Measurements from ENCODE around the gene ZDHHC23.
A peak's percentile ranks its signal among the peaks of the same experiment; 100 is the strongest.

Gene ZDHHC23

GRCh38 chr3:113947372-113948014 lies at the start of gene ZDHHC23:
Gene ZDHHC23 (plus strand): TSS chr3:113948013. CDS start chr3:113948803, 790 bp downstream.
- Mint-ChIP-seq H3K36me3 (peaks cover 5% of the 10 kb centered on the region in 2 donors), H3K4me1 (peaks cover 9 to 15% of the 10 kb centered on the region in 2 donors), H3K9me3 (no peaks in the 10 kb centered on the region), H3K27ac (peak within 1 kb of the TSS; percentile 89), H3K27me3 (peaks cover 0 to 4% of the 10 kb centered on the region in 2 donors), H3K4me3 (peak within 1 kb of the TSS; percentile 84 to 85)
- DNase-seq (peak; percentile 56), ATAC-seq (replicated peaks) (peak; percentile 77 to 79)

DNA sequence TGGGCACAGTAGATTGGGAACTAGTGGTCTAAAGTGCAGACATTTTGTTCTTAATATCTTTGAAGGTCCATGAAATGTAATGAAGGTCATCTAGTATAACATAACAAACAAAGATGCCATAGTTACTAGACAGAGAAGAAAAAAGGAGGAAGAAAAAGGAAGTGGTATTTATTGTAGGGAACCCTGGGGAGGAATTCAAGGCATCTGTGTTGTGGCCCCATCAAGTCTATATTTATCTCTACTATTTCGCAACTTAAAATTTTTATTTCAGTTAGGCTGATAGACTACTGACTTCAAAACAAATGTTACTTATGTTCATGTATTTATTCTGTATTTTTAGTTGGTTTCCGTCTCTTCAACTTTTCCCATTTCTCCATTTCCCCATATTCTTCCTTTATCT lies 48.9 kb upstream of the ZDHHC23 start:
- Mint-ChIP-seq H3K4me1 (no peaks in the 10 kb centered on the region), H3K27me3 (no peaks in the 10 kb centered on the region)
- no peak for ATAC-seq (replicated peaks)

GRCh38 chr3:113906568-113907140 lies 41.2 kb upstream of the ZDHHC23 start:
- Mint-ChIP-seq H3K4me3 (no peak overlapping the region), H3K4me1 (no peaks in the 10 kb centered on the region)
- no peak for ATAC-seq (replicated peaks)

More for the DNA sequence above, 48.9 kb upstream of the ZDHHC23 start:
- Mint-ChIP-seq H3K4me3 (no peak overlapping the region), H3K9me3 (no peaks in the 10 kb centered on the region), H3K27ac (no peak overlapping the region), H3K36me3 (no peaks in the 10 kb centered on the region)
- DNase-seq = no peak

DNA sequence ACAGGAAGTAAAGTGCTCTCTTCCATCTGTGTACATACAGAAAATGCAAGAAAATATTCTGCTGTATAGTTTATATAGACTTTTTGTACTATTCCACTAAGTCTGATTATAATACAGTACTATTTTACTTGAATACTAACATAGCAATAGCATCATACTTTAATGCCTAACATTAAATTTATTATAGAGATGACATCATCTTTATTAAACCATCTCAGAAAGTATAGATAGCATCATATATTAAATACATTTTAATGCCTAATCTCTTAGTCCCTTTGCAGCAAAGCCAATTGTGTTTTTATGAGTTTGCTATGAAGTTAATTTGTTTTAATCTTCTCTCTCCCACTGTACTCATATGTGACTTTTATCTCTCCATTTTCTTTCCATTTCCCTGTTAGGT lies 39.7 kb upstream of the ZDHHC23 start:
- Mint-ChIP-seq H3K4me3 (no peak overlapping the region), H3K36me3 (no peaks in the 10 kb centered on the region), H3K27me3 (no peaks in the 10 kb centered on the region), H3K9me3 (no peaks in the 10 kb centered on the region), H3K27ac (no peak overlapping the region), H3K4me1 (no peaks in the 10 kb centered on the region)
- DNase-seq = no peak
- ATAC-seq (replicated peaks) = no peak

More at GRCh38 chr3:113906568-113907140, 41.2 kb upstream of the ZDHHC23 start:
- Mint-ChIP-seq H3K9me3 (no peaks in the 10 kb centered on the region), H3K27me3 (no peaks in the 10 kb centered on the region), H3K36me3 (no peaks in the 10 kb centered on the region), H3K27ac (no peak overlapping the region)
- no peak for DNase-seq

GRCh38 chr3:113910966-113911365 lies 36.8 kb upstream of the ZDHHC23 start:
- Mint-ChIP-seq H3K27me3 (no peaks in the 10 kb centered on the region), H3K4me3 (no peak overlapping the region), H3K4me1 (no peaks in the 10 kb centered on the region), H3K36me3 (no peaks in the 10 kb centered on the region), H3K9me3 (no peaks in the 10 kb centered on the region), H3K27ac (no peak overlapping the region)
- DNase-seq (no peak), ATAC-seq (replicated peaks) (no peak)

DNA sequence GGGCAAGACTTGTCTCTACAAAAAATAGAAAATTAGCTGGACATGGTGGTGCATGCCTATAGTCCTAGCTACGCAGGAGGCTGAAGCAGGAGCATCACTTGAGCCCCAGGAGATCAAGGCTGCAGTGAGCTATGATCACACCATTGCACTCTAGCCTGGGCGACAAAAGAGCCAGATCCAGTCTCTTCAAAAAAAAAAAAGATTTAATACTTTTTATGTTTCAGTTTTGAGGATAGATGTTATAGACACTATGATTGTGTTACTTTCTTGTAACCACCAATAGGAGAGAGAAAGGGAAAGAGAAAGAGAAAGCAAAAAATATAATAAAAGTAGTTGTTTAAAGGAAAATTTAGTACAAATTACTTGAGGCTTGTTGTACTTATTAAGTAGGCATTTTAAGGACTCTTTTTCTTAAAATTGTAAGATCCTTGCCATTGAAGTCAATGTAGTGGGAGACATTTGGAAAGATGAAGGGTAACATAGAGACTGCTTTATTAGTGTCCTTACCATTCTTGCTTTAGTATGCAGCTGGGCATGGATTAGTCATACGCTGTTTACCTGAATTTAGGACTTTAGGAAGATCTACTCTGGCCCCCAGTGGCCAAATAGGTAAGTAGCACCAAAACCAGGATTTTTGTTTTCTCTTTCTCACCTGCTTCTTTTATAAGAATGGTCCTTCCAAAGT lies 35.1 kb upstream of the ZDHHC23 start:
- H3K9me3 Mint-ChIP-seq = no peaks in the 10 kb centered on the region
- no peak overlapping the region for H3K4me3 Mint-ChIP-seq
- no peaks in the 10 kb centered on the region for H3K27me3 Mint-ChIP-seq
- no peak overlapping the region for H3K27ac Mint-ChIP-seq
- ATAC-seq (replicated peaks) (peak; percentile 74 to 93), DNase-seq (peak; percentile 18)
- no peaks in the 10 kb centered on the region for H3K4me1 Mint-ChIP-seq
- H3K36me3 Mint-ChIP-seq = no peaks in the 10 kb centered on the region

- H3K27ac Mint-ChIP-seq = no peak overlapping the region
- no peaks in the 10 kb centered on the region for H3K36me3 Mint-ChIP-seq
- no peak for ATAC-seq (replicated peaks)
- H3K27me3 Mint-ChIP-seq = no peaks in the 10 kb centered on the region
- no peak for DNase-seq
- no peaks in the 10 kb centered on the region for H3K4me1 Mint-ChIP-seq
- no peaks in the 10 kb centered on the region for H3K9me3 Mint-ChIP-seq
- H3K4me3 Mint-ChIP-seq = no peak overlapping the region
Observed at GRCh38 chr3:113914646-113915045, 33.2 kb upstream of the ZDHHC23 start.

DNA sequence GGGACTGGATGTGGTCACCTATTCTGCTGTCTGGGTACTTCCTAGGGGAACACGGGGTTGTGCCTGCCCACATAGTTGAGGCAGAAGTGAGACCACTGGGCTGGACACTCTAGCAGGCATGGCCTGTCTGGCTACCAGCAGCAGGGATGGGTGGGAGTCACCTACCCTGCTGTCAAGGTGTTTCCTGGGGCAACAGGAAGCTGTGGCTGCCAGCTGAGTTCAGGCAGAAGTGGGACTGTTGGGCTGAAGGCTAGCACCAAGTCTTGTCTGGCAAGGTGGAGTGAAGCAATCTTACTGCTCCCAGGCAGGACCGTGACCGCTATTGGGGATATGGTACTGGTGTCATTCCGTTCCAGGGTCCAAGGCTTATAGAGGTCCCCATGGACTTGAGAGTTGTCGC lies 20.3 kb upstream of the ZDHHC23 start:
- Mint-ChIP-seq H3K27ac (peak overlapping the region; percentile 68), H3K9me3 (peaks cover 18 to 21% of the 10 kb centered on the region in 2 donors), H3K36me3 (peaks cover 0 to 16% of the 10 kb centered on the region in 2 donors), H3K4me1 (peaks cover 0 to 2% of the 10 kb centered on the region in 2 donors), H3K27me3 (no peaks in the 10 kb centered on the region), H3K4me3 (no peak overlapping the region)
- ATAC-seq (replicated peaks) (peak in 1 of 2 donors; percentile 23), DNase-seq (no peak)

- peak overlapping the region; percentile 89 for H3K27ac Mint-ChIP-seq
- no peak for DNase-seq
- H3K27me3 Mint-ChIP-seq = peaks cover 0 to 4% of the 10 kb centered on the region in 2 donors
- H3K9me3 Mint-ChIP-seq = no peaks in the 10 kb centered on the region
- peak overlapping the region; percentile 84 to 85 for H3K4me3 Mint-ChIP-seq
- no peak for ATAC-seq (replicated peaks)
- no peaks in the 10 kb centered on the region for H3K36me3 Mint-ChIP-seq
- H3K4me1 Mint-ChIP-seq = peaks cover 9 to 15% of the 10 kb centered on the region in 2 donors
Observed at GRCh38 chr3:113946831-113947230, 982 bp upstream of the ZDHHC23 start.

- peaks cover 0 to 4% of the 10 kb centered on the region in 2 donors for H3K27me3 Mint-ChIP-seq
- H3K4me3 Mint-ChIP-seq = peak overlapping the region; percentile 78 to 84
- no peaks in the 10 kb centered on the region for H3K9me3 Mint-ChIP-seq
- H3K4me1 Mint-ChIP-seq = peaks cover 11 to 20% of the 10 kb centered on the region in 2 donors
- peak overlapping the region; percentile 69 for H3K27ac Mint-ChIP-seq
- peaks cover 12% of the 10 kb centered on the region in 2 donors for H3K36me3 Mint-ChIP-seq
- peak; percentile 39 for DNase-seq
- ATAC-seq (replicated peaks) = peak; percentile 63 to 65
Observed at GRCh38 chr3:113948015-113948917, 453 bp downstream of the ZDHHC23 start.

DNA sequence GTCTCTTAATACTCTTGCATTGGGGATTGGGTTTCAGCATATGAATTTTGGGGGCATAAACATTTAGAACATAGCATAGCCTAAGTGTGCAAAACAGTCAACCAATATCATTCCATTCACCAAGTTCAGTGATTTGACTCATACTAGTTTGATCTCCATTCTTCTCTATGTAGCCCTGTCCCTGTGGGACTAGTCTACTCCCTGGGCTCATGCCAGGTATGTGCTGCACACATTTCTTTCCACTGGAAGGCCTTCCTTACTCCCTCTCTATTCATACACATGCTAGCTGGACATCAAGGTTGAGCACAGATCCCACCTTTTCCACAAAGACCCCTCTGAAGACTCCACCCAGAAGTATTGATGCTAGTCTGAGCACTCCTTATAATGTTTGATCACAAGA lies 5.1 kb downstream of the ZDHHC23 start:
- DNase-seq (no peak), ATAC-seq (replicated peaks) (no peak)
- Mint-ChIP-seq H3K36me3 (peaks cover 26 to 30% of the 10 kb centered on the region in 2 donors), H3K4me3 (no peak overlapping the region), H3K9me3 (no peaks in the 10 kb centered on the region), H3K27me3 (no peaks in the 10 kb centered on the region), H3K27ac (no peak overlapping the region), H3K4me1 (peaks cover 18 to 34% of the 10 kb centered on the region in 2 donors)

- H3K4me3 Mint-ChIP-seq = no peak overlapping the region
- H3K27ac Mint-ChIP-seq = peak overlapping the region; percentile 70
- H3K36me3 Mint-ChIP-seq = peaks cover 30 to 35% of the 10 kb centered on the region in 2 donors
- H3K4me1 Mint-ChIP-seq = peaks cover 16 to 30% of the 10 kb centered on the region in 2 donors
- H3K9me3 Mint-ChIP-seq = no peaks in the 10 kb centered on the region
- DNase-seq (no peak), ATAC-seq (replicated peaks) (no peak)
- no peaks in the 10 kb centered on the region for H3K27me3 Mint-ChIP-seq
Observed at GRCh38 chr3:113953677-113954076, 5.9 kb downstream of the ZDHHC23 start.

- no peak overlapping the region for H3K4me3 Mint-ChIP-seq
- peaks cover 13 to 25% of the 10 kb centered on the region in 2 donors for H3K4me1 Mint-ChIP-seq
- H3K27ac Mint-ChIP-seq = peak overlapping the region; percentile 70
- H3K36me3 Mint-ChIP-seq = peaks cover 35 to 39% of the 10 kb centered on the region in 2 donors
- DNase-seq = no peak
- no peak for ATAC-seq (replicated peaks)
- H3K9me3 Mint-ChIP-seq = no peaks in the 10 kb centered on the region
- H3K27me3 Mint-ChIP-seq = no peaks in the 10 kb centered on the region
Observed at GRCh38 chr3:113954091-113954685, 6.4 kb downstream of the ZDHHC23 start.

DNA sequence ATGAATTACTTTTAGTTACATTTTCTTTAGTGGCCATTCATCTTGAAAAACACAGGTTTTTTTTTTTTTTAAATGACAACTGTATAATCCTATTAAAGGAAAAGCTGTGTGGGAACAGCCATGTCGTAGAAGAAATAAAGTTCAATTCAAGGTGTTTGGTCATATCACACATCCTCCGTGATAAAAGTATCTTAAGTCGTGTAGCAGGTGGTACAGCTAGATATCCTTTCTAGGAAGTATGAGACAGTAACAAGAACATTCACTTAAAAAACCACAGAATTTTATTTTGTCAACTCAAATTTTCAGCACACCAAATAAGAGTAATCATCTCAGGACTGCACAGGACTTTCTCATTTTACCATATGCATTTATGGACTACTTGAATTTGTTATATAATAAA lies 16.1 kb downstream of the ZDHHC23 start:
- Mint-ChIP-seq H3K9me3 (no peaks in the 10 kb centered on the region), H3K27ac (no peak overlapping the region), H3K27me3 (no peaks in the 10 kb centered on the region), H3K36me3 (peaks cover 18 to 24% of the 10 kb centered on the region in 2 donors), H3K4me3 (no peak overlapping the region), H3K4me1 (no peaks in the 10 kb centered on the region)
- ATAC-seq (replicated peaks) (no peak), DNase-seq (no peak)

All from stimulated activated naive B cell treated with anti-CD40 and anti-IgM and Interleukin-4, amounts not matched to agents 10 μg/mL and 1 μg/mL and 100 μg/mL, for 72 hours (primary cell).